ENCODE results near the gene RSPH10B.
"Not testable (repeated sequence)": the region's sequence is repeated elsewhere in the genome, so short reads cannot be mapped to it uniquely, and the experiment has no call there.

The RSPH10B gene

DNA sequence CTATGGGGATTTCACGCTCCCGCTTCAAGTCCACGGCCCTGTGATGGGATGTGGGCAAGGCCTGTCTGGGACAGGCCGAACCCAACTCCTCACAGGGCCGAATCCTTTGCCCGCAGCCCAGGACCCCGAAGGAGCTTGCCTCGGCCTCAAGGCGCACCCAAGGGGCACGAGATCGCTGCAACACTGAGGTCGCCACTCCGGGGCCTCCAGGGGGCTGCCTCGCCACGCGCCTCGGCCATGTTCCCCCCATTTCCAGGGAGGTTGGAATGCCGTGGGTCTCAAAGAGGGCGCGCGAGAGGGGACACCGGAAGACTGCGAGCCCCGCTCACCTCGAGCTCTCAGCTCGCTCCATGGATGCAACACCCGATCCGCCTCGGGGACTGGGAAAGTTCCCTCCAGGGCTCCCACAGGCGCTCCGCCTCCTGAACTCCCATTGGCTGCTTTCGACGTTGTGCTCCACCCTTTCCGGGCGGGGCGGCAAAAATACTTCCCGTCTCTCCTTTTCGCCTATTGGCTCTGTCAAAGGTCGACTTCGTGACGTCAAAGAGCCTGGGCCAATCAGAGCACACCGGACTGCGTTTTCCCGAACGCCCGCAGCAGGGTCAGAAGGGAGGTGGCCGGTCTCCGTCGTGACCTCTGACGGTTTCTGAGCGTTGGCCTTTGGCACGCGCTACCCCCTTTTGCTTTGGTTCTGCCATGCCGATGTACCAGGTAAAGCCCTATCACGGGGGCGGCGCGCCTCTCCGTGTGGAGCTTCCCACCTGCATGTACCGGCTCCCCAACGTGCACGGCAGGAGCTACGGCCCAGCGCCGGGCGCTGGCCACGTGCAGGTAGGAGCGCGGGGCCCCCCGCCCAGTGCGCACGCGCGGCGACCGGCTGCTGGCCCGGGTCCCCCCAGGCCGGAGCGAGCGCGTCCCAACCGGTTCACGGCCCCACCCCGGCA lies 38.5 kb upstream of the RSPH10B start, which contains the start of the genes AIMP2 and PMS2:
TSS of gene AIMP2 (plus strand) at position 605 of the 944 bp plus-strand sequence. CDS start at position 697, 92 bp downstream.
TSS of gene PMS2 (minus strand) at position 382 of the 944 bp plus-strand sequence. CDS start at position 352, 30 bp downstream.
- TF ChIP-seq MYC (IDR thresholded peaks at IDR 0.05; ENCODE audit: low read depth, low read length) (peak; percentile 100), CTCF (IDR thresholded peaks at IDR 0.05; ENCODE audit: low read depth, low read length) (no peak), MAX (IDR thresholded peaks at IDR 0.05; ENCODE audit: low read depth, low read length) (peak; percentile 98), POLR2A (IDR thresholded peaks at IDR 0.05; ENCODE audit: extremely low read depth, insufficient read length) (peak; percentile 97)
- DNase-seq (ENCODE audit: low read depth): peak; percentile 100
- H3K4me3 ChIP-seq (ENCODE audit: low read depth, low read length): peak within 1 kb of the TSS; percentile 90

DNA sequence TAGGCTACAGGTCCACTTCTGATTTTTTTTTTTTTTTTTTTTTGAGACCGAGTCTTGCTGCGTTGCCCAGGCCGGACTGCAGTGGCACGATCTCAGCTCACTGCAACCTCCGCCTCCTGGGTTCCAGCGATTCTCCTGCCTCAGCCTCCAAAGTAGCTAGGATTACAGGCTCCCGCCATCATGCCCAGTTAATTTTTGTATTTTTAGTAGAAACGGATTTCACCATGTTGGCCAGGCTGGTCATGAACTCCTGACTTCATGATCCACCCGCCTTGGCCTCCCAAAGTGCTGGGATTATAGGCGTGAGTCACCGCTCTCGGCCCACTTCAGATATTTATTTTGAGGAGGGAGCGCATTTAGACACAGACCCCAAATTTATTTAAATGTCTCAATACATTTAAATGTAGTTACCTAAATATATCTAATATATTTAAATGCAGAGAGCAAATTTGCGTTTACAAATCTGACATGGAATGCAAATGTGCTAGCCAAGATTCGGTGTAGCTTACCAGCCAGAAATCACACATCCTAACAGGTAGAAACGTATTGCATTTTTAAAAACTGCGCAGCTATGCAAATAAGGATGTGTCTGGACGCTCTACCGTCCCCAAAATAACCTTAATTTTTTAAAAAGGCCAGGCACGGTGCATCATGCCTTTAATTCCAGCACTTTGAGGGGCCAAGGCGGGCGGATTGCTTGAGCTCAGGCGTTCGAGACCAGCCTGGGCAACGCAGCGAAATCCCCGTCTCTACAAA lies 37.5 kb upstream of the RSPH10B start:
- H3K4me3 ChIP-seq (ENCODE audit: low read depth, low read length): peak overlapping the region; percentile 90

GRCh38 chr7:6007386-6007785 lies 36.9 kb upstream of the RSPH10B start:
- H3K4me3 ChIP-seq (ENCODE audit: low read depth, low read length): peak overlapping the region; percentile 90
- TF ChIP-seq CTCF (IDR thresholded peaks at IDR 0.05; ENCODE audit: low read depth, low read length) (no peak), MYC (IDR thresholded peaks at IDR 0.05; ENCODE audit: low read depth, low read length) (no peak), POLR2A (IDR thresholded peaks at IDR 0.05; ENCODE audit: extremely low read depth, insufficient read length) (no peak), MAX (IDR thresholded peaks at IDR 0.05; ENCODE audit: low read depth, low read length) (no peak)
- no peak for DNase-seq (ENCODE audit: low read depth)

More for the DNA sequence above, 37.5 kb upstream of the RSPH10B start:
- DNase-seq (ENCODE audit: low read depth): not testable (repeated sequence)

- peak; percentile 70 for TF ChIP-seq CTCF (IDR thresholded peaks at IDR 0.05; ENCODE audit: low read depth, low read length)
- TF ChIP-seq POLR2A (IDR thresholded peaks at IDR 0.05; ENCODE audit: extremely low read depth, insufficient read length): no peak
- TF ChIP-seq MAX (IDR thresholded peaks at IDR 0.05; ENCODE audit: low read depth, low read length): no peak
- no peak for TF ChIP-seq MYC (IDR thresholded peaks at IDR 0.05; ENCODE audit: low read depth, low read length)
- DNase-seq (ENCODE audit: low read depth): peak; percentile 73
- no peak overlapping the region for H3K4me3 ChIP-seq (ENCODE audit: low read depth, low read length)
Observed at GRCh38 chr7:5997210-5997808, 26.8 kb upstream of the RSPH10B start.

DNA sequence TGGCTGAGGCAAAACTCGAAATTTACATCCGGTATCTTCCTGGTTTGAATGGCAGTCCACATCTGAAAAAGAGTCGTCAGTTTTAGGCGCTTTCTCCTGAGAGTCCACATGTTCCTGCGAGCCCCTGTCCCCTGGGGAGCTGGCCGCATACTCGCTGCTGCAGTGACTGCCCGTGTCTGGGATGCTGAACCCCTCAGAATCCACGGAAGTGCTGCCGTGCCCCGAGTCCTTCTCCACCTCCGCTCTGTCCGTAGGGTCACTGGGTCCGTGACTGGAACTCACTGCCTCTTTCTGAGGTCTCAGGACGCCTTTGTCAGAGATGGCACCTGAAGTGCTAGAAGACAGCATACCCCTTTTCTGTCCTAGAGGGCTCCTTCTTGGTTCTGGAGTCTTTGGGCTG lies 16.6 kb upstream of the RSPH10B start:
- not testable (repeated sequence) for H3K4me3 ChIP-seq (ENCODE audit: low read depth, low read length); DNase-seq (ENCODE audit: low read depth)

GRCh38 chr7:5979680-5980314 lies 9.3 kb upstream of the RSPH10B start:
- not testable (repeated sequence) for H3K4me3 ChIP-seq (ENCODE audit: low read depth, low read length); DNase-seq (ENCODE audit: low read depth)

- not testable (repeated sequence) for DNase-seq (ENCODE audit: low read depth); H3K4me3 ChIP-seq (ENCODE audit: low read depth, low read length)
Observed at GRCh38 chr7:5973580-5973979, 3.1 kb upstream of the RSPH10B start.

GRCh38 chr7:5963810-5964209 lies 6.7 kb downstream of the RSPH10B start:
- H3K4me3 ChIP-seq (ENCODE audit: low read depth, low read length); DNase-seq (ENCODE audit: low read depth): not testable (repeated sequence)

DNA sequence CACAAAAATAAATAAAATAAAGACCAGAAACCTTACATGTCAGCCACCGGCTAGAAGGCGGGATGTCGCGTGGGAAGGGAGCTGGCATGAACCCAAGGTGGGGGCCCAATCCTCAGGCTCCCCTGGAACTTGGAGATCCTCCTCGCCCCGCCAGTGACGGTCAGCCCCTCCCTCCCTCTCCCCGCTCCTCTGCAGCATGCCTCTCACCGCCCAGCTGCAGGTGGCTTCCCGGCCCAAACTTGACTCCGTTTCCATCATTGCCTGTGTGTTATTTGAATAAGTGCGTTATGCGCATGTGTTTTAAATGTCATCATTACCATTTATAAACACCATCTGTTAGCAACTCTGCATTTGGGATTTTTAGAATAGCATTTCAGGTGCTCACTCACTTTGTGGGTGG lies 7.3 kb downstream of the RSPH10B start:
- DNase-seq (ENCODE audit: low read depth); H3K4me3 ChIP-seq (ENCODE audit: low read depth, low read length): not testable (repeated sequence)

DNA sequence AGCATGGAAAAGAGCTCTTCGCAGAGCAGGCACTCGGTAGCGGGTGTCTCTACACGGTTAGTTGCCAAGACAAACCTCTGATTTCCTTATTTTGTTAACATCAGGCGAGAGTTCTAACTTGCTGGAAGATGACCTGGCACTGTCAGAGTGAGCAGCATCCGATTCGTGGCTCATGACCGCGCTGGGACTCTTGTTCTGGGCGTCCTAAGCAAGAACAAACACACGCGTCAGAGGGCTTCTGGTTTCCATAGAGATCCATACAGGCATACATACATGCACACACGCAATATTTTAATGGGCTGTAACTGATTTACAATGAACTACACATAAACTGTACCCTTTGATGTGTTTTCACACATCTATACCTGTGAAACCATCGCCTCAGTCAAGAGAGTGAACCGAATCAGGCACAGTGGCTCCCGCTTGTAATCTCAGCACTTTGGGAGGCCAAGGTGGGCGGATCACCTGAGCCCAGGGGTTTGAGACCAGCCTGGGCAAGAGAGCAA lies 35.5 kb downstream of the RSPH10B start:
- DNase-seq (ENCODE audit: low read depth); H3K4me3 ChIP-seq (ENCODE audit: low read depth, low read length): not testable (repeated sequence)

- not testable (repeated sequence) for H3K4me3 ChIP-seq (ENCODE audit: low read depth, low read length); DNase-seq (ENCODE audit: low read depth)
Observed at GRCh38 chr7:5931905-5932644, 38.4 kb downstream of the RSPH10B start.
